Inflammatory macrophage treated with lipopolysaccharide for 4 hours (primary cell): ENCODE results near the gene MAP3K6.

Source experiments
- DNase-seq: peaks from one replicate; pipeline ENCODE4 v3.0.0-alpha.2; 2020

Gene MAP3K6

DNA sequence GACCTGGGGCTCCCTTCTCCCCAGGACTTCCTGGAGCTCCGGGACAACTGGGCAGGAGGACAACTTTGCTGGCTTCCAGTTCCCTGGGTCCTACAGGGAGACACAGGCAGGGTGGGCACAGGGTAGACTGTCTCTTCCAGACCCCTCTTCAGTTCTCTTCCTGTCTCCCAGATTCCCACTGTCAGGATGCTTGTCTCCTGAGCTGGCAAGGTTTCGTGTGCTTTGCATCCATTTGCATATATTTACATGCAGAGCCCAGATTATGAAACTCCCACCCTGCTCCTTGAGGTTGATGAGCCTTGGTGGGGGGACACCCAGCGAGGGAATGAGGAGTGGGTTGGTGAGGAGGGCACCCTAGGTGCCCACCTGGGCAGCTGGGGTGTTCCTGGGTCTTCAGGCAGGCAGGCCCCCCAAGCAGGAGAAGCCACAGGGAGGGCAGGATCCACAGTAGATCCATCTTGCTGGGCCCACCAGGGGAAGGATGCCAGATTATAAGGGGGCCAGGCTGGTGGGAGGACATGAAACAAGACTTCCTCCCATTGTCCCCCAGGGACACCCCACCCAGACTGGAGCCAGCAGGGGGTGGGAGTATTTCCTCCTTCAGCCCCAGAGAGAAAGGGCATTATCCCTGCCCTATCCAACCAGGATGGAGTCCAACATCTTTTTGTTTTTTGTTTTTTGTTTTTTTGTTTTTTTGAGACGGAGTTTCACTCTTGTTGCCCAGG is 7.8 kb upstream of the MAP3K6 start, which contains the start of gene FCN3:
TSS of gene FCN3 (minus strand) at position 463 of the 725 bp plus-strand sequence. CDS start at position 457, 6 bp downstream.
- no peak for DNase-seq

DNA sequence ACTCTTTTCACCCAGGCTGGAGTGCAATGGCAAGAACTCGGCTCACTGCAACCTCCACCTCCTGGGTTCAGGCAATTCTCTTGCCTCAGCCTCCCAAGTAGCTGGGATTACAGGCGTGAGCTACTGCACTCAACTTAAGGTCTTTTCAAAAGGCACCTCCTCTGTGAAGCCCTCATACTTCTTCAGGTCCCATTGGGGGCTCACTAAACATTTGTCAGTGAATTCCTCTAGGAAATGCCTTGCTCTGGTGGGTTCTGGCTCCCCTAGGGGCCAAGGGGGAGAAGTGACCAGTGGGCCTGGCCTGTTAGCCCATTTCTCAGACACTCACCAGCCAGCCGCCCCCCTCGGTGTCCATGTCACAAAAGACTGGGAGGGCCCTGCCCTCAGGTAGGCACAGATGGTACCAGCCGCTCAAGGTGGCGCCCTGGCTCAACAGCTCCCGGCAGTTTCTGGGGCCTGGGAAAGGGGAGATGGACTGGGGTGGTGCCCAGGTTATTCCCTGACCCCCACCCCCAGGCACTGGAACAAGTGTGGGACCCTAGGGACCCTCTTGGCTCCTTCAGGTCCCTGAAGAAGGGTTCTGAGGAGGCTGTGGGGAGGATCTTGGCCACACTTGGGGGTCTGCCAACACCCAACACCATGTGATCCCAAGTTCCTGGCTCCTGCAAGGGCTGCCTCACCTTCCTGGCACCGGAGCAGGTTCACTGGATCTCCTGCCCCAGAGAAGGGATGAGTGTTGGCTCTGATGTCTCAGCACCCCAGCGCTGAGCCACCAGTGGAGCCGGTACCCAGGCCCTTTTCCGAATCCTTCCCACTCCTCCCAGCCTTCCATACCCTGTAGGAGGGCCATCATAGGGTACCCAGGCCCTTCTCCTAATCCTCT is 6.3 kb upstream of the MAP3K6 start:
- DNase-seq, result no peak

DNA sequence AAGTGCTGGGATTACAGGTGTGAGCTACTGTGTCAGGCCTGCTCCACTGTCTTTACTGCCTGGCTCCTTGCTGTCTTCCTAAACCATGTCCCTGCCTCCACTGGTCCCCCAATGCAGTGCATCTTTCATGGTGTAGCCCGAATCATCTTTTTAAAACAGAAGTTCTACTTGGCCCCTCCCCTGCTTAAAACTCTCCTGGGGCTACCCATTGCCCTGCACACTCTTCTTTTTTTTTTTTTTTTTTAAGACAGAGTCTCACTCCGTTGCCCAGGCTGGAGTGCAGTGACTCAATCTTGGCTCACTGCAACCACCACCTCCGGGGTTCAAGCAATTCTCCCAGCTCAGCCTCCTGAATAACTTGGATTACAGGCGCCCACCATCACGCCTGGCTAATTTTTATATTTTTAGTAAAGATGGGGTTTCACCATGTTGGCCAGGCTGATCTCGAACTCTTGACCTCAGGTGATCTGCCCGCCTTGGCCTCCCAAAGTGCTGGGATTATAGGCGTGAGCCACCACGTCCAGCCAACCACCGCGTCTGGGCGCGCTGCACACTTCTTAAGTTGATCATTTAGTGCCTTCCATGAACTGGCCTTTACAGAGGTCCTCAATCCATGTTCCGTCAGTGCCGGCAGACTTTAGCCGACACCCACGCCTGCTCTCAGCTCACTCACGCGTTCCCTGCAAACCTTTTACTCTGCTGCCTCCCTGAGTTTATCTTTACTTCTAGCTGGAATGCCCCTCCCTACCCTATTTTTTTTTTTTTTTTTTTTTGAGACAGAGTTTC is 5.5 kb upstream of the MAP3K6 start:
- no peak for DNase-seq

DNA sequence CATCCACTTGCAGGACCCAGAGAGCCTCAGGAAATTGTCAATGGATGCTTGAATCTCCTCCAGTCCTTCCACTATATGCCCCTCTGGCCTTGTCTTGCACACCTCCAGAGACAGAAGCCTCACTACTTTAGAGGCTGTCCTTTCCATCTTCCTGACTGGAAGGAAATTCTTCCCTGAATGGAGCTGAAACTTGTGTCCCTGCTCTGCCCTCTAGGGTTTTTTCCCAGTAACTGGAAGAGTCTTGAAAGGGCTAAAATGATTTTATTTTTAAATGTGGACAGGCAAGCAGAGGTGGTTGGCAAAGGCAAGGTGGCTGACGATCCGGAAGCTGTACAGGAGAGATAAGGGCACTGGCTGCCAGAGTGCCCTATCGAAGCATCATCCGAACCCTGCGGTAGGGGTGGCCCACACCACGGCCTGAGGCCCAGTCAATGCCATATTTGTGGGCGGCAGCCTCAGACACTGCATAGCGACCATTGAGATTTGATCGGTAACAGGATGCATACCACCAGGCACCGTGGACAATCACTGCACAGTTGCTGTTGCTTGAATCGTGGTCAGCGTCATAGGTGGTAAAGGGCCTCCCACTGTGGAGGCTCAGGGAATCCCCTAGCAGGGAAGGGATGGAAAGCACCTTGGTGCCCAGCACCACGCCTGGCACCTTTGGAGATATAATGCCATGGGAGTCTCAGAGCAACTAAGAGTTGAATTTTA is 2.3 kb upstream of the MAP3K6 start:
- DNase-seq, result no peak

GRCh38 chr1:27367160-27367650 is 444 bp upstream of the MAP3K6 start:
- DNase-seq, result no peak

GRCh38 chr1:27366113-27366410 is 699 bp downstream of the MAP3K6 start:
- DNase-seq, result peak; percentile 73

- peak; percentile 82 for DNase-seq
These were observed 1.2 kb downstream of the MAP3K6 start for GRCh38 chr1:27365372-27366112.

DNA sequence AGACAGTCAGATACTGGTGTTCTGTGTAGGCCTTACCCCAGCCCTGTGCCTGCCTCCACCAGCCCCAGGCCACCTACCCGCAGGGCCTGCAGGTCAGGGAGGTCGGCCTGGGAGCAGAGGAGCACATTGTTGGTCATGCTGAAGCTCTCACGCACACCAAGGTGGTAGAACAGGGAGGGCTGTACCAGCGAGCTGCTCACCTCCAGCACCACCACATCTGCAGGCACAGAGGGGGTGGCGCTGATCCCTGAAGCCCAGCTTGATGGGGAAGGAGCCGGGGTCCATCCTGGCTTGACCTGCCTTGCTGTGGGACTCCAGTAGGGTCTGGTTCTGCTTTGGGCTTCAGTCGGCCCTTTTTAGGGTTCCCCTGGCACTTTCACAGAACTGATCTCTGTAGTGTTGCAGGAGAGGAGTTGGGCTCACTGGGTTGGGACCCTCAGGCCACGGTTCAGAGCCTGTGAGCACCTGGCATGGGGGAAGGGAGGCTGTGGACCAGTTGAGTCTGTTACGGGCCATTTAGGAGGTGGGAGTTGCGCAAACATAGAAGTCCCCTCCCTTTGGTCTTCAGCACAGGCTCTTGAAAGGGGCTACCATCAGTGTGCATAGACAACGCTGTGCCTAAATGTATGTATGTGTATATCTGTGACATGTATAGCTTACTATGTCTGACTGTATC is 1.9 kb downstream of the MAP3K6 start:
- DNase-seq, result no peak

- DNase-seq, result no peak
These were observed 2.7 kb downstream of the MAP3K6 start for GRCh38 chr1:27363766-27364695.

- no peak for DNase-seq
These were observed 5.2 kb downstream of the MAP3K6 start for GRCh38 chr1:27361553-27361952.

DNA sequence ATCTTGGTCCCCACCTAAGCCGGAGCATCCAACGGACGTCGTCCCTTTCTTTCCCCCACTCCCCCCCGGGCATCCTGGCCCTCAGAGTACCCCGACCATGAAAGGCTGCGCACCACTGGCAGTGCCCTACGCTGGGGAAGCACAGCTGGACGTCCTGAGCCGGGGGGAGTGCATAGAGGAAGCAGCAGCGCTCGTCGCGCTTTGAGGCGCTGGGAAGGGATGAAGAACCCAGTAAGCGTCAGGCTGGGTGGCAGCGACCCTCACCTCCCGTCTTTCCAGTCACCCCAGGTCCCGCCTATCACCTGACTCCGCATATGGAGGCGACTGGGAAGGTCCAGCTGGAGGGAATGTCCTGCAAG is 5.7 kb downstream of the MAP3K6 start:
- no peak for DNase-seq

DNA sequence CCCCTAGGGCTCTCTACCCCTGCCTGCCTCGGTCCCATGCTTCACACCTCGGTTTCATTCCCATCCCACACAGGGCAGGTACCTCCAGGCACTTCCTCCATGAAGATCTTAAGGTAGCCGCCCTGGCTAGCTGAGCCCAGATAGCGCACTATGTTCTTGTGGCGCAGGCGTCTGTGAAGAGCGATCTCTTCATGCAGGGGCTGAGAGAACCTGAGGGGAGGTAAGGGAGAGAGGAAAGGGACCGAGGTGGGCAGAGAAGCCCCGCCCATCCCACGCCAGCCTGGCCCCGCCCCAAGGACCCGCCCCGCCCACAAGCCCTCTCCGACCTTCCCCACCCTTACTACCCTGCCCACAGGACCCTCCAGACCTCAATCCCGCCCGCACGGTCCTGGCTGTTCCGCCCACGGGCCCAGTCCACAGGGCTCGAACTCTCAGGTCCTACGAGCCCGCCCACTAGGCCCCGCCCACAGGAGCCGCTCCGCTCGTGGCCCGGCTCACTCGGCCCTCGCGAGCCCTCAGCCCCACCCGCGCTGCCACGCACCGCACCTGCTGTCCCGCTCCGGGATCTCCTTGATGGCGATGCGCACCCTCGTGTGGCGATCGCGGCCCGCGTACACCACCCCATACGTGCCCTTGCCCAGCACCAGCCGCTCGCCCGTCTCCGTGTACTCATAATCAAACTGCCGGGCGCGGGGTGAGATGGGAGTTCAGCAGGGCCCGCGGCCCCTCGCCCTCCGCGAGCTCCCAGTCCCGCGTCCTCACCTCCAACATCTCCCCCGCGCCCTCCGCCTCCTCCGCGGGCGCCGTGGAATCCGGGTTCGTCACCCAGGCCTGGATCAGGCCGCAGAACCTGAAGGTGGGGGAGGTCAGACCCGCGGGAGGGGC is 6.4 kb downstream of the MAP3K6 start:
- DNase-seq, result no peak

DNA sequence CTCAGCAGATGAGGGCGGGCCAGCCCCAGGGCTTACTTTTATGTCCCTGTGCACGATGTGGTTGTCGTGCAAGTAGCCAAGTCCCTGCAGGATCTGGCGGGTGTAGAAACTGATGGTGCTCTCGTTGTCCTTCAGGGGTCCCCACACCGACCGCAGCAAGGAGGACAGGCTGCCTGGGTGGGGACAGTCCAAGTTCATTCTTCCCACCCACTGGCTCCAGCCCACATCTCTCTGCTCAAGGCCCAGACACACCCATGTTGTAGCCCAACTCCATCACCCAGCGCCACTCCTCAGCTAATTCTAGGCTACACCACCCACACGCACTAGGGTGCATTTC is 7.0 kb downstream of the MAP3K6 start:
- DNase-seq, result no peak

DNA sequence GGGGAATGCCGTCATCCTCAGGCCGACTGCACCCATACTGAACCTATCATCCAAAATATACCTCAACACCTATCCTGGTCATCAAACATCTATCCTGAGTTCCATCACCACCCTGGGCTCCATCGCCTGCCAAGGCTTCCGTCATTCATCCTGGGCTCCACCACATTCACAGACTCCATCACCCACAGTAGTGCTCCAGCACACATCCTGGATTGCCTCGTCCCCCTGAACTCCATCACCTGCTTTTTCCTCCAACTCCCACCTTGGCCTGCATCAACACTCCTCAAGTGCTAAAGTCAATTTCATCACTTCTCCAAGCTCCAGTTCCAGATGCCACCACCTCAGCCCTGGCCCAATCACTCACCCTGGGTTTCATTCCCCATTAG is 7.8 kb downstream of the MAP3K6 start:
- DNase-seq, result no peak

GRCh38 chr1:27358038-27358927 is 8.5 kb downstream of the MAP3K6 start:
- no peak for DNase-seq

GRCh38 chr1:27357281-27358037 is 9.3 kb downstream of the MAP3K6 start:
- DNase-seq, result peak; percentile 62

DNA sequence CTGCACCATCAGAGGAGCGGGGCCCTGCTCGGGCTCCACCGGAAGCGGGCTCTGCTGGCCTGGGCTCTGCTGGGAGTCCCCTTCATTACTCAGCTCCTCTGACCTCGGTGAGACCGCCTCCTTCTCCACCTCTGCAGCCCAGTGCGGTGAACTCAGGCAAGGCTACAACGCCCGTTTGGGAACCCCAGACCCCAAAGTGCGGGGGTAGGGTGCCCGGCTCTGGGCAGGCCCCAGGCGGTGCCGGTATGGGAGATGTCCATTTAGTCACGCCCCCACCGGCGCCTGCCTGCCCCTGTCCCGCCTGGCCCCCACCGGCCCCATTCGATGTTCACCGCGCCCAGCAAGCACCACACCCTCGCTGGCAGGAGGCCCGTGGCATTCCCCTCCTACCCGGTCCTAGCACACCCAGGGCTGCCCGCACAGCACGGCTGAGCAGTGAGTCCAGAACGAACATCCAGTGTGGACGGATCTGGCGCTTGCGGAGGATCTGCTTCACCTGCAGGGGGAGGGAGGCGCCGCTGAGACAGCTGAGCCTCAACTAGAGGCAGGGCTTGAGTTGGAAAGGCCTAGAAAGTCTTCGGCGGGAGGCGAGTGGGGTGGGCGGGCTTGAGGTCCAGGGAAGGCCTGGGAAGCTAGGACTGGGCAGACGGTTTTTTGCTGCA is 10.0 kb downstream of the MAP3K6 start:
- no peak for DNase-seq
